HepG2 (cell line): ENCODE data around the gene C14orf119. TPM values are rescaled to one million over a fixed set of nuclear protein-coding genes. Genes with fewer than 3 reads are reported as not detected.

Source experiments
- GATAD1 ChIP-seq: IDR thresholded peaks from 2 replicates; pipeline ENCODE4 v1.6.1; 2016; ENCODE audit warnings: missing genetic modification reagents, missing compliant biosample characterization
- HNRNPL ChIP-seq: fragments of 200-400 bp; formaldehyde crosslinking; IDR thresholded peaks from 2 replicates; pipeline ENCODE4 v1.6.1; 2017; ENCODE audit warnings: mild to moderate bottlenecking, low read depth, low read length
- MLLT10 ChIP-seq: sonication (generic); formaldehyde crosslinking; IDR thresholded peaks from 2 replicates; pipeline ENCODE4 v1.4.0; 2020; ENCODE audit warnings: missing genetic modification reagents
- NFIB ChIP-seq: sonication (generic); formaldehyde crosslinking; IDR thresholded peaks from 2 replicates; pipeline ENCODE4 v1.9.0; 2021; ENCODE audit warnings: missing genetic modification reagents, mild to moderate bottlenecking, borderline replicate concordance
- NONO ChIP-seq, 2 experiments: fragments of 450-650 bp in 1 of 2; sonication (generic) in 1 of 2; formaldehyde crosslinking in 1 of 2; IDR thresholded peaks in 1 of 2; conservative IDR thresholded peaks in 1 of 2; 2 replicates each; pipeline versions ENCODE4 v1.6.1 to v1.8.0; 2017 to 2022; ENCODE audit warnings: mild to moderate bottlenecking in 1 of 2, missing genetic modification reagents in 1 of 2, moderate library complexity in 1 of 2
- NR2C2 ChIP-seq: sonication (generic); formaldehyde crosslinking; IDR thresholded peaks from 2 replicates; pipeline ENCODE4 v1.4.0; 2020; ENCODE audit warnings: missing genetic modification reagents, mild to moderate bottlenecking, moderate library complexity, borderline replicate concordance
- PHF20 ChIP-seq: sonication (generic); formaldehyde crosslinking; IDR thresholded peaks from 2 replicates; pipeline ENCODE4 v1.5.0; 2020; ENCODE audit warnings: mild to moderate bottlenecking, missing genetic modification reagents
- PRPF4 ChIP-seq: fragments of 200-400 bp; formaldehyde crosslinking; IDR thresholded peaks from 2 replicates; pipeline ENCODE4 v1.6.1; 2016; ENCODE audit warnings: low read length, low read depth; ENCODE audit not compliant: poor library complexity, severe bottlenecking
- RBM39 ChIP-seq: fragments of 200-400 bp; formaldehyde crosslinking; IDR thresholded peaks from one replicate; pipeline ENCODE4 v1.6.1; 2018; ENCODE audit warnings: antibody characterized with exemption, mild to moderate bottlenecking, low read depth, low read length; ENCODE audit not compliant: poor library complexity, severe bottlenecking
- ZNF335 ChIP-seq: sonication (generic); formaldehyde crosslinking; IDR thresholded peaks from 2 replicates; pipeline ENCODE4 v1.4.0; 2020; ENCODE audit warnings: missing genetic modification reagents
- ZNF841 ChIP-seq: sonication (generic); formaldehyde crosslinking; IDR thresholded peaks from 2 replicates; pipeline ENCODE4 v1.8.1; 2023; ENCODE audit warnings: missing genetic modification reagents, borderline replicate concordance
- polyA plus RNA-seq, 8 experiments: library from polyadenylated mRNA; depleted of rRNA in 3 of 8; stranded (reverse) in 7 of 8; unstranded in 1 of 8; fragments of >200 nt; fragmentation: Illumina TruSeq in 4 of 8; extraction: Trizol in 4 of 8; gene quantifications; 2 replicates each; pipeline versions ENCODE4 v1.2.1 to v1.2.3, GENCODE V29; 2011 to 2016; ENCODE audit warnings: low read depth in 4 of 8, missing spikeins in 1 of 8, mixed read lengths in 1 of 8; ENCODE audit not compliant: insufficient read depth in 1 of 8
- total RNA-seq, 5 experiments: library from RNA; depleted of rRNA; stranded (reverse); fragments of >200 nt; fragmentation: Illumina TruSeq; extraction: Trizol; gene quantifications; 2 replicates each; pipeline ENCODE4 v1.2.3, GENCODE V29; 2016; ENCODE audit warnings: low read depth in 1 of 5
- TF ChIP-seq, protein P1 (sequence below): sonication (generic); formaldehyde crosslinking; IDR thresholded peaks from 2 replicates; pipeline ENCODE4 v1.8.1; 2023; ENCODE audit warnings: mild to moderate bottlenecking, inconsistent platforms, moderate library complexity, missing genetic modification reagents, borderline replicate concordance
- TF ChIP-seq, protein P2 (sequence below): sonication (generic); formaldehyde crosslinking; IDR thresholded peaks from 2 replicates; pipeline ENCODE4 v1.5.0; 2020; ENCODE audit warnings: mild to moderate bottlenecking, missing genetic modification reagents, moderate library complexity
- TF ChIP-seq, protein P3 (sequence below): sonication (generic); formaldehyde crosslinking; IDR thresholded peaks from 2 replicates; pipeline ENCODE4 v1.4.0; 2020; ENCODE audit warnings: missing genetic modification reagents
- TF ChIP-seq, protein P4 (sequence below): sonication (generic); formaldehyde crosslinking; IDR thresholded peaks from 2 replicates; pipeline ENCODE4 v1.4.0; 2020; ENCODE audit warnings: missing genetic modification reagents
- TF ChIP-seq, protein P5 (sequence below): sonication (generic); formaldehyde crosslinking; IDR thresholded peaks from 2 replicates; pipeline ENCODE4 v1.8.1; 2023; ENCODE audit warnings: mild to moderate bottlenecking, missing genetic modification reagents, borderline replicate concordance
- TF ChIP-seq, protein P6 (sequence below): sonication (generic); formaldehyde crosslinking; IDR thresholded peaks from 2 replicates; pipeline ENCODE4 v1.8.0; 2022; ENCODE audit warnings: mild to moderate bottlenecking, missing genetic modification reagents, moderate library complexity
- TF ChIP-seq, protein P7 (sequence below): IDR thresholded peaks from 2 replicates; pipeline ENCODE4 v1.6.1; 2012; ENCODE audit warnings: inconsistent platforms

The C14orf119 gene
- total and polyA plus RNA-seq, 2 of the 13 experiments (the other 11 are each of a cell fraction or from before 2014, with no cell fraction given): 117 to 206 TPM

DNA sequence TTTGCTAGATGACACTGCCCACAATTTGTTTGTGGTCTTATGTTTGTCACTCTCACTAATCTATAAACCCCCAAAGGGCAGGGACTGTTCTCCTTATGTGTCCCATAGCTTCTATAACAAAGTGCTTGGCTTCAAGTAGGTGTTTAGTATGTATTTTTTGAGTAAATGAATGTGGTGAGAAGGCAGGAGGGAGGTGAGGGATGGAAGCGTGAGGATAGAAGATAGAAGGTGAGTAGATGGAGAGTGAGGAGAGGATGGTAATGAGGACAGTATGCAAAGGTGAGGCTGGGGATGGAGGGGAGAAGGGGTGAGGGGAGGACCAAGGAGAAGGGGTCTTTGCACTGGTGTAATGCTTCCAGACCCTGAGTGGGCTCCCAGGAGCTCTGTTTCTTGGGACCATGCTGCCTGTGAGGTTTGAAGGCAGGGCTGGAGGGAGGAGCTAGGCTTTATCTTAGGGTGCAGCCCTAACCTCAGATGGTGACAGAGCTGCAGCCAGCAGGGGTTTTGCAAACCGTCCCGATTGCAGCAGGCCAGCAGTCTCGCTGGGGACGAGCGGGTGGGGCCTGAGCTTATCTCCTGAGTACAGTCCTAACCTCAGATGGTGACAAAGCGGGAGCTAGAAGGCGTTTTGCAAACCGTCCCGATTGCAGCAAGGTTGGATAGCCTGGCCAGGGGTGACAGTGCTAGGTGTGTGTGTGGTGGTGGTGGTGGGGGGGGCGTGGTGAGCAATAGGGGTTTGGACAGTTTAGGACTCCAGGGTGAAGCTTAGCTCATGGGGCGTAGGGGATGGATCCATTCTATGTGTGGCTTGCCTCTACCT is 17.3 kb downstream of the C14orf119 start (continued):
- TF ChIP-seq, protein P1, sequence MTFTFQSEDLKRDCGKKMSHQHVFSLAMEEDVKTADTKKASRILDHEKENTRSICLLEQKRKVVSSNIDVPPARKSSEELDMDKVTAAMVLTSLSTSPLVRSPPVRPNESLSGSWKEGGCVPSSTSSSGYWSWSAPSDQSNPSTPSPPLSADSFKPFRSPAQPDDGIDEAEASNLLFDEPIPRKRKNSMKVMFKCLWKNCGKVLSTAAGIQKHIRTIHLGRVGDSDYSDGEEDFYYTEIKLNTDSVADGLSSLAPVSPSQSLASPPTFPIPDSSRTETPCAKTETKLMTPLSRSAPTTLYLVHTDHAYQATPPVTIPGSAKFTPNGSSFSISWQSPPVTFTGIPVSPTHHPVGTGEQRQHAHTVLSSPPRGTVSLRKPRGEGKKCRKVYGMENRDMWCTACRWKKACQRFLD: no peak
- TF ChIP-seq, protein P2, sequence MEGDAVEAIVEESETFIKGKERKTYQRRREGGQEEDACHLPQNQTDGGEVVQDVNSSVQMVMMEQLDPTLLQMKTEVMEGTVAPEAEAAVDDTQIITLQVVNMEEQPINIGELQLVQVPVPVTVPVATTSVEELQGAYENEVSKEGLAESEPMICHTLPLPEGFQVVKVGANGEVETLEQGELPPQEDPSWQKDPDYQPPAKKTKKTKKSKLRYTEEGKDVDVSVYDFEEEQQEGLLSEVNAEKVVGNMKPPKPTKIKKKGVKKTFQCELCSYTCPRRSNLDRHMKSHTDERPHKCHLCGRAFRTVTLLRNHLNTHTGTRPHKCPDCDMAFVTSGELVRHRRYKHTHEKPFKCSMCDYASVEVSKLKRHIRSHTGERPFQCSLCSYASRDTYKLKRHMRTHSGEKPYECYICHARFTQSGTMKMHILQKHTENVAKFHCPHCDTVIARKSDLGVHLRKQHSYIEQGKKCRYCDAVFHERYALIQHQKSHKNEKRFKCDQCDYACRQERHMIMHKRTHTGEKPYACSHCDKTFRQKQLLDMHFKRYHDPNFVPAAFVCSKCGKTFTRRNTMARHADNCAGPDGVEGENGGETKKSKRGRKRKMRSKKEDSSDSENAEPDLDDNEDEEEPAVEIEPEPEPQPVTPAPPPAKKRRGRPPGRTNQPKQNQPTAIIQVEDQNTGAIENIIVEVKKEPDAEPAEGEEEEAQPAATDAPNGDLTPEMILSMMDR (CRISPR knock-in tag): no peak
- no peak for TF ChIP-seq NFIB (CRISPR knock-in tag)
- no peak for TF ChIP-seq PRPF4
- TF ChIP-seq, protein P3, sequence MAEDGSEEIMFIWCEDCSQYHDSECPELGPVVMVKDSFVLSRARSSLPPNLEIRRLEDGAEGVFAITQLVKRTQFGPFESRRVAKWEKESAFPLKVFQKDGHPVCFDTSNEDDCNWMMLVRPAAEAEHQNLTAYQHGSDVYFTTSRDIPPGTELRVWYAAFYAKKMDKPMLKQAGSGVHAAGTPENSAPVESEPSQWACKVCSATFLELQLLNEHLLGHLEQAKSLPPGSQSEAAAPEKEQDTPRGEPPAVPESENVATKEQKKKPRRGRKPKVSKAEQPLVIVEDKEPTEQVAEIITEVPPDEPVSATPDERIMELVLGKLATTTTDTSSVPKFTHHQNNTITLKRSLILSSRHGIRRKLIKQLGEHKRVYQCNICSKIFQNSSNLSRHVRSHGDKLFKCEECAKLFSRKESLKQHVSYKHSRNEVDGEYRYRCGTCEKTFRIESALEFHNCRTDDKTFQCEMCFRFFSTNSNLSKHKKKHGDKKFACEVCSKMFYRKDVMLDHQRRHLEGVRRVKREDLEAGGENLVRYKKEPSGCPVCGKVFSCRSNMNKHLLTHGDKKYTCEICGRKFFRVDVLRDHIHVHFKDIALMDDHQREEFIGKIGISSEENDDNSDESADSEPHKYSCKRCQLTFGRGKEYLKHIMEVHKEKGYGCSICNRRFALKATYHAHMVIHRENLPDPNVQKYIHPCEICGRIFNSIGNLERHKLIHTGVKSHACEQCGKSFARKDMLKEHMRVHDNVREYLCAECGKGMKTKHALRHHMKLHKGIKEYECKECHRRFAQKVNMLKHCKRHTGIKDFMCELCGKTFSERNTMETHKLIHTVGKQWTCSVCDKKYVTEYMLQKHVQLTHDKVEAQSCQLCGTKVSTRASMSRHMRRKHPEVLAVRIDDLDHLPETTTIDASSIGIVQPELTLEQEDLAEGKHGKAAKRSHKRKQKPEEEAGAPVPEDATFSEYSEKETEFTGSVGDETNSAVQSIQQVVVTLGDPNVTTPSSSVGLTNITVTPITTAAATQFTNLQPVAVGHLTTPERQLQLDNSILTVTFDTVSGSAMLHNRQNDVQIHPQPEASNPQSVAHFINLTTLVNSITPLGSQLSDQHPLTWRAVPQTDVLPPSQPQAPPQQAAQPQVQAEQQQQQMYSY (CRISPR knock-in tag): no peak
- TF ChIP-seq ZNF335 (CRISPR knock-in tag): no peak
- no peak for TF ChIP-seq PHF20 (CRISPR knock-in tag)
- TF ChIP-seq NONO (IDR thresholded peaks at IDR 0.05): peak; percentile 95; the same call in 1 of the 2 replicates
- TF ChIP-seq NONO (CRISPR knock-in tag; conservative IDR thresholded peaks at IDR 0.05): no peak
- no peak for TF ChIP-seq HNRNPL
- TF ChIP-seq RBM39: no peak
- TF ChIP-seq, protein P4, sequence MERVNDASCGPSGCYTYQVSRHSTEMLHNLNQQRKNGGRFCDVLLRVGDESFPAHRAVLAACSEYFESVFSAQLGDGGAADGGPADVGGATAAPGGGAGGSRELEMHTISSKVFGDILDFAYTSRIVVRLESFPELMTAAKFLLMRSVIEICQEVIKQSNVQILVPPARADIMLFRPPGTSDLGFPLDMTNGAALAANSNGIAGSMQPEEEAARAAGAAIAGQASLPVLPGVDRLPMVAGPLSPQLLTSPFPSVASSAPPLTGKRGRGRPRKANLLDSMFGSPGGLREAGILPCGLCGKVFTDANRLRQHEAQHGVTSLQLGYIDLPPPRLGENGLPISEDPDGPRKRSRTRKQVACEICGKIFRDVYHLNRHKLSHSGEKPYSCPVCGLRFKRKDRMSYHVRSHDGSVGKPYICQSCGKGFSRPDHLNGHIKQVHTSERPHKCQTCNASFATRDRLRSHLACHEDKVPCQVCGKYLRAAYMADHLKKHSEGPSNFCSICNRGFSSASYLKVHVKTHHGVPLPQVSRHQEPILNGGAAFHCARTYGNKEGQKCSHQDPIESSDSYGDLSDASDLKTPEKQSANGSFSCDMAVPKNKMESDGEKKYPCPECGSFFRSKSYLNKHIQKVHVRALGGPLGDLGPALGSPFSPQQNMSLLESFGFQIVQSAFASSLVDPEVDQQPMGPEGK: no peak
- TF ChIP-seq, protein P5, sequence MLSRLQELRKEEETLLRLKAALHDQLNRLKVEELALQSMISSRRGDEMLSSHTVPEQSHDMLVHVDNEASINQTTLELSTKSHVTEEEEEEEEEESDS (CRISPR knock-in tag): no peak
- TF ChIP-seq GATAD1 (CRISPR knock-in tag): no peak
- TF ChIP-seq MLLT10 (CRISPR knock-in tag): no peak
- TF ChIP-seq, protein P6, sequence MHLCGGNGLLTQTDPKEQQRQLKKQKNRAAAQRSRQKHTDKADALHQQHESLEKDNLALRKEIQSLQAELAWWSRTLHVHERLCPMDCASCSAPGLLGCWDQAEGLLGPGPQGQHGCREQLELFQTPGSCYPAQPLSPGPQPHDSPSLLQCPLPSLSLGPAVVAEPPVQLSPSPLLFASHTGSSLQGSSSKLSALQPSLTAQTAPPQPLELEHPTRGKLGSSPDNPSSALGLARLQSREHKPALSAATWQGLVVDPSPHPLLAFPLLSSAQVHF (CRISPR knock-in tag): no peak
- no peak for TF ChIP-seq NR2C2
- TF ChIP-seq, protein P7, sequence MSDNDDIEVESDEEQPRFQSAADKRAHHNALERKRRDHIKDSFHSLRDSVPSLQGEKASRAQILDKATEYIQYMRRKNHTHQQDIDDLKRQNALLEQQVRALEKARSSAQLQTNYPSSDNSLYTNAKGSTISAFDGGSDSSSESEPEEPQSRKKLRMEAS: no peak
- no peak for TF ChIP-seq ZNF841 (CRISPR knock-in tag)
